HT1080 (cell line): Measurements from ENCODE around the gene RASL11B. TPM values are rescaled to one million over a fixed set of nuclear protein-coding genes. Genes with fewer than 3 reads are reported as not detected.
A peak's percentile ranks its signal among the peaks of the same experiment; 100 is the strongest.

Experiments used
- DNase-seq: peaks from one replicate; pipeline ENCODE4 v3.0.0-alpha.2; 2015; ENCODE audit warnings: low read depth
- total RNA-seq: library from RNA; depleted of rRNA; stranded (reverse); fragments of >200 nt; shearing (Covaris generic); gene quantifications from 2 replicates; pipeline ENCODE4 v1.2.3, GENCODE V29; 2014; rRNA removed

RASL11B gene
- total RNA-seq, 1 experiment from 2014 or later: not detected

DNA sequence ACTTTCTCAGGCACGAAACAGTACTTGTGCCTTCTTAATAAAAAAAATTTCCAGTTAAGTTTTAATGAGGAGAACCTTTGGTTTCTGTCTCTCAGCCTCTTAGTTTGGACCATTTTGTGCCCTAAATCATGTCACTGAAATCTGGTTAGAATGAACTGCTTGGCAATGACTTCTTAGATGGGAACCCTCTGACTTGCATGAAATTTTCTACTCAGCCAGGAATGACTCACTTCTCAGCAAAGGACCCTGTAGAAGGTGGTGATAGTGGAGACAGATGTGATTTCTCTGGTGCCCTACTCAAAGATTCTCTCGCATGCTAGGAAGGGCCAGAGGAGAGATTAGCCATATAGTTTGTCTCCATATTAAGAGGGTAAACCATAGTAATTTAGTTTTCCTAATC is 50.5 kb downstream of the RASL11B start:
- peak; percentile 10 for DNase-seq

DNA sequence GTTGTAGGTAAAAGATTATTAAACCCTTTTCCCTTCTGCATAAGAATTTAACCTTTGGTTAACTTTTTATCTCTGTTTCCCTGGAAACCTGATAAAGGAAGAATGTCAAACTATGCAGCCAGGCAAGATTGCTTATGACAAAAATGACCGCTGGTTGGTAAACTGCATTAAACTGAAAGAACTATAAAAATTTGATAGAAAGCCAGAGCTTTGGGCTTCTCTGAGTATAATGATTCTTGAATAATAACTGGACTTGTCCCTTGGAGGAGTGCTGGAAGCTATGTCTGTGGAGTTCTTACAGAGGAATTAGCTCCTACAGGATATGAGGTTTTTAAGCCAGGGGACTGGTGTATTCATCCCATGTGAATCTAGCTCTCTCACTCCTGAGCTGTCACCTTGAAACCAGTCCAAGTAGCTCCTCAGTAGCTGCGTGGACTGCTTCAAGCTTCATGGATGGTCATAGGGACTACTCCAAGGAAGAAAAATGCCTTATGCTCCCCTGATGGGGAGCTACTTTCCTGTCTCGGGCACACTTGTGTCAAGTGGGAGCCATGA is 52.0 kb downstream of the RASL11B start:
- DNase-seq: peak; percentile 38

DNA sequence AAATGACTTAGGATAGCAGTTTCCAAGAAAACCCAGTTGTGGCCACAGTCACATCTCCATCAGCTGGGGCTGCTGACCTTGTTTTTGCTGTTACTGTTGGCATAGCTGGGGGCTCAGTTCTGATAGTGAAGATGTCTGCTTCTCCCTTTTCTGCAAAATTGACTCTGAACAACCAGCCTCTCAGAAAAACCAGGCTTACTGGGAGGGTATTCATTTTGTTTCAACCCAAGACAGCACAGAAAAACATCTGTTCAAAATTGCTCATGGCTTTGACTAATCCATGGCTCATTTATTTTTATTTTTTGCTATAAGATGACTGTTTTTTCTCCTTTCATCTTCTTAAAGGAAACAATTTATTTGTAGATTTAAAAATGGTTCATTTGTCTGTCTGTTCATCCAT is 53.1 kb downstream of the RASL11B start:
- DNase-seq: no peak

- no peak for DNase-seq
These were observed 53.7 kb downstream of the RASL11B start for GRCh38 chr4:52915730-52916300.

Other genes starting within 250 kb of the RASL11B start
- gene USP46, start 203.0 kb upstream of the RASL11B start, total RNA-seq: 9.6 and 10.7 TPM in 2 replicates
- 0.03 and 0.13 TPM in 2 replicates for gene ERVMER34-1, start 110.9 kb upstream of the RASL11B start, total RNA-seq